Mesothelial cell of epicardium (in vitro differentiated cells): Measurements from ENCODE around the gene VIM. TPM values are rescaled to one million over a fixed set of nuclear protein-coding genes. Genes with fewer than 3 reads are reported as not detected.

Experiments used
- DNase-seq, 2 experiments: peaks; one replicate each; pipeline ENCODE4 v3.0.0; 2021; ENCODE audit warnings: low spot score in 2 of 2; ENCODE audit not compliant: unreplicated experiment in 2 of 2
- H3K27ac Mint-ChIP-seq: 2 replicates; pipeline ENCODE4 v1.8.0; 2021; ENCODE audit warnings: mixed read lengths
- H3K27me3 Mint-ChIP-seq: 2 replicates; pipeline ENCODE4 v1.8.0; 2021; ENCODE audit warnings: low read depth, mixed read lengths
- H3K36me3 Mint-ChIP-seq: 2 replicates; pipeline ENCODE4 v1.8.0; 2021; ENCODE audit warnings: mixed read lengths
- H3K4me1 Mint-ChIP-seq: 2 replicates; pipeline ENCODE4 v1.8.0; 2021; ENCODE audit warnings: mixed read lengths
- H3K4me3 Mint-ChIP-seq: 2 replicates; pipeline ENCODE4 v1.8.0; 2021; ENCODE audit warnings: mild to moderate bottlenecking, moderate library complexity, mixed read lengths
- H3K9me3 Mint-ChIP-seq: 2 replicates; pipeline ENCODE4 v1.8.0; 2021; ENCODE audit warnings: mixed read lengths
- total RNA-seq: library from RNA; stranded (reverse); gene quantifications from 3 replicates; pipeline ENCODE4 v1.2.1, GENCODE V29; 2021
- TF ChIP-seq, protein P1 (sequence below): fragments of 200-600 bp; sonication (generic); IDR thresholded peaks from one replicate; pipeline ENCODE4 v1.5.0; 2021; ENCODE audit warnings: antibody characterized with exemption; ENCODE audit not compliant: unreplicated experiment

Gene VIM
- total RNA-seq, result 1,386 to 1,516 TPM (median 1,481 TPM) in 3 replicates

GRCh38 chr10:17228091-17229015 is at the start of gene VIM:
VIM (plus strand) TSS chr10:17228241; CDS start chr10:17229423, 1,182 bp downstream.
- Mint-ChIP-seq H3K4me1 (peaks cover 34% of the 10 kb centered on the region), H3K27me3 (peaks cover 35% of the 10 kb centered on the region), H3K9me3 (peaks cover 7% of the 10 kb centered on the region), H3K4me3 (peak within 1 kb of the TSS; percentile 92), H3K36me3 (peaks cover under 1% of the 10 kb centered on the region), H3K27ac (peak within 1 kb of the TSS; percentile 96)
- TF ChIP-seq, protein P1, sequence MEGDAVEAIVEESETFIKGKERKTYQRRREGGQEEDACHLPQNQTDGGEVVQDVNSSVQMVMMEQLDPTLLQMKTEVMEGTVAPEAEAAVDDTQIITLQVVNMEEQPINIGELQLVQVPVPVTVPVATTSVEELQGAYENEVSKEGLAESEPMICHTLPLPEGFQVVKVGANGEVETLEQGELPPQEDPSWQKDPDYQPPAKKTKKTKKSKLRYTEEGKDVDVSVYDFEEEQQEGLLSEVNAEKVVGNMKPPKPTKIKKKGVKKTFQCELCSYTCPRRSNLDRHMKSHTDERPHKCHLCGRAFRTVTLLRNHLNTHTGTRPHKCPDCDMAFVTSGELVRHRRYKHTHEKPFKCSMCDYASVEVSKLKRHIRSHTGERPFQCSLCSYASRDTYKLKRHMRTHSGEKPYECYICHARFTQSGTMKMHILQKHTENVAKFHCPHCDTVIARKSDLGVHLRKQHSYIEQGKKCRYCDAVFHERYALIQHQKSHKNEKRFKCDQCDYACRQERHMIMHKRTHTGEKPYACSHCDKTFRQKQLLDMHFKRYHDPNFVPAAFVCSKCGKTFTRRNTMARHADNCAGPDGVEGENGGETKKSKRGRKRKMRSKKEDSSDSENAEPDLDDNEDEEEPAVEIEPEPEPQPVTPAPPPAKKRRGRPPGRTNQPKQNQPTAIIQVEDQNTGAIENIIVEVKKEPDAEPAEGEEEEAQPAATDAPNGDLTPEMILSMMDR, result no peak
- peak; percentile 48 to 69 for DNase-seq

DNA sequence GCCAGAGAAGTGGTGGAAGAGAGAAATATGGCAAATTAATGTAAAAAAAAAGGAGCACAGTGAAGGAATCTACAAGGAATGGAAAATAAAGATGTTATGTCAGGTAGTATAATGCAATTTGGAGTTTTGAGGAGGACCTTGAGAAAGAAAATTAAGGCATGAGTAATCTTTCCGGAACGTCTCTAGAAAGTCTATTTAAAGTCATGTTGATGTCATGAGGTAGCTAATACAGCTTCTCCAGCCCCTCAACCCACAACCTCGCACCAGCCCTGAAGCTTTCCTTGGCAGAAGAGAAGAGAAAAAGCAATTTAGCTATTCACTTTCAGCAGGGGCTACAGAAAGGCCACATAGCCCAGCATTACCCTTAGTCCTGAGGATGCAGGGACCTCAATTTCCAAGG is 49.0 kb upstream of the VIM start:
- Mint-ChIP-seq H3K36me3 (no peaks in the 10 kb centered on the region), H3K27ac (no peak overlapping the region), H3K27me3 (no peaks in the 10 kb centered on the region), H3K4me3 (no peak overlapping the region), H3K4me1 (peaks cover 33% of the 10 kb centered on the region), H3K9me3 (no peaks in the 10 kb centered on the region)
- DNase-seq, result no peak
- TF ChIP-seq, protein P1, result no peak

GRCh38 chr10:17181110-17181509 is 46.9 kb upstream of the VIM start:
- no peaks in the 10 kb centered on the region for H3K27me3 Mint-ChIP-seq
- DNase-seq, result no peak
- no peaks in the 10 kb centered on the region for H3K36me3 Mint-ChIP-seq
- H3K9me3 Mint-ChIP-seq, result no peaks in the 10 kb centered on the region
- H3K4me1 Mint-ChIP-seq, result peaks cover 20% of the 10 kb centered on the region
- no peak overlapping the region for H3K27ac Mint-ChIP-seq
- no peak overlapping the region for H3K4me3 Mint-ChIP-seq
- TF ChIP-seq, protein P1, result no peak

DNA sequence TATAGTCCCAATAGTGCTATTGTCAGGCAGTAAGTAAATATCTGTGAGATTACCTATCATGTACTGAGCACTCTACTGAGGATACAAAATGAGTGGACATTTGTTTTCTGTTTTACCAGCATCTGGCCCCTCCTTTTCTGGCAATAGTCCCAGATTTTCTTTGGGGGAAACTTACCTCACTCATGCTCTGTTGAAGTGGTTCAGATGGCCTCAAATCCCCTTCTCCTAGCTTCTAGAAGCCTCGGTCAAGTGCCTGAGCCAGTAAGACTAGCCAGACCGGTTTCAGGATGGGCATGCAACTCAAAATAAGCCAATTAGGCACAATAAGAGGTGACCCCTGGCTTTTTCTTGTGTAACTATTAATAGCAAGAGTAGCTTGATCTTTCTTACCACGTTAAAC is 46.3 kb upstream of the VIM start:
- TF ChIP-seq, protein P1, result no peak
- Mint-ChIP-seq H3K27ac (peak overlapping the region; percentile 50), H3K27me3 (no peaks in the 10 kb centered on the region)

GRCh38 chr10:17183110-17183509 is 44.9 kb upstream of the VIM start:
- no peak for DNase-seq
- no peaks in the 10 kb centered on the region for H3K27me3 Mint-ChIP-seq
- no peak overlapping the region for H3K27ac Mint-ChIP-seq
- TF ChIP-seq, protein P1, result peak; percentile 48
- no peak overlapping the region for H3K4me3 Mint-ChIP-seq
- no peaks in the 10 kb centered on the region for H3K9me3 Mint-ChIP-seq
- peaks cover 20% of the 10 kb centered on the region for H3K4me1 Mint-ChIP-seq
- no peaks in the 10 kb centered on the region for H3K36me3 Mint-ChIP-seq

More for the DNA sequence above, 46.3 kb upstream of the VIM start:
- DNase-seq, result no peak
- no peaks in the 10 kb centered on the region for H3K9me3 Mint-ChIP-seq
- H3K36me3 Mint-ChIP-seq, result no peaks in the 10 kb centered on the region
- H3K4me3 Mint-ChIP-seq, result no peak overlapping the region
- peaks cover 20% of the 10 kb centered on the region for H3K4me1 Mint-ChIP-seq
